HG03039 (cell line): ENCODE data around the gene SDCCAG8.

Experiments
- ATAC-seq: cut with Tn5 transposase; IDR thresholded peaks from one replicate; pipeline ENCODE4 v1.9.1; 2021; ENCODE audit warnings: mild to moderate bottlenecking, moderate library complexity; ENCODE audit not compliant: unreplicated experiment

The SDCCAG8 gene

DNA sequence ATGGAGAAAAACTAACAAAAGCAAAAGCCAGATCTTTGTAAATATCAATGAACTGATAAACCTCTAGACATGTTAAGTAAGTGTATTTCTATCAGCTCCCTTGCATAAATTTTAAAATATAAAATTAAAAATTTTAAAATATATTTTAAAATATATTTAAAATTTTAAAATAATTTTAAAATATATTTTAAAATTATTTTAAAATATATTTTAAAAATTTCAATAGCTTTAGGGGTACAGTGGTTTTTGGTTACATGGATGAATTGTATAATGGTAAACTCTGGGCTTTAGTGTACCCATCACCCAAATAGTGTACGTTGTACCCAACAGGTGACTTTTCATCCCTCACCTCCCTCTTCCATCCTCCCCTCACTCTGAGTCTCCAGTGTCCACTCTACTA lies 279.2 kb downstream of the SDCCAG8 start:
- no peak for ATAC-seq

DNA sequence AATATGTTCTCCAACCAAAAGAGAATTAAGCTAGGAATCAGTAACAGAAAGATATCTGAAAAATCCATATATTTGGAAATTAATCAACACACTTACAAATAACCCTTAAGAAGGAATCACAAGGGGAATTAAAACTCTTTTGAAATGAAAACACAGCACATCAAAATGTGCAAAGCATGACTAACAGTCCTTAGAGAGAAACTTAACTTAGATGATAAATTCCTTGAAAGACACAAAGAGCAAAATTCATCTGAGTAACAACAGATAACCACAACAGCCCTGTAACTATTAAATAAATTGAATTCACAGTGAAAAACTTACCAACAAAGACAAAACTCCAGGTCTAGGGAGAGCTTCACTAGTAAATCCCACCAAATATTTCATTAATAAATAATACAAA lies 283.8 kb downstream of the SDCCAG8 start:
- no peak for ATAC-seq

DNA sequence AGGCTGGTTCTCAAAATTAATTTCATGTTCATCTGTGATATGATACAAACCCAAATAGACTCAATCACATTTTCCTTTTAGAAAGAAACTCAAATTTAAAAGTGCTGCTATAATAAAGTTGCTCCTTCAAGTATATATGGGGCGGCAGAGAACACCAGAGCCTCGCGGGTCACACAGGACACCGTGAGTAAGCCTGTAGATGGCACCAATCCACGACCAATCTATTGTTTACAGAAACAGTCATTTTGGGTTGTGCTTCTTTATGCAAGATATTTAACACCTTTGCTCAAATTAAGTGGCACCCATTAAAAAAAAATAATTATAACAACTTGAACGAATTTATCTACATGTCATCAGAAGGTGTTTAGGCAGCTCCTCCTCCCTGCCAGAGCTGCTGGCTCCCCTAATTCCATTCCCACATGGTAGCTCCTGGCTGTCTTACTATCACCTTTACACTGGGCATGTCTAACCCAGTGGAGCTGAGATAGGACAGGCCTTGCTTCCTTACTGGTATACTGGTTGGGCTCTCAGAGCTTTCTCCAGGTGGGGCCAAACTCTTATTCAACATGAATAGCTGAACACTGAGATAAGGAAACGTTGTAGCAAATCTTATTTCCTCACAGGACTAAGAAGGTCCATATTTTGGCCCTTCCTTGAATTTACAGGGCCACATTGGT lies 287.0 kb downstream of the SDCCAG8 start:
- no peak for ATAC-seq

GRCh38 chr1:243543501-243543900 lies 287.7 kb downstream of the SDCCAG8 start:
- ATAC-seq = no peak

DNA sequence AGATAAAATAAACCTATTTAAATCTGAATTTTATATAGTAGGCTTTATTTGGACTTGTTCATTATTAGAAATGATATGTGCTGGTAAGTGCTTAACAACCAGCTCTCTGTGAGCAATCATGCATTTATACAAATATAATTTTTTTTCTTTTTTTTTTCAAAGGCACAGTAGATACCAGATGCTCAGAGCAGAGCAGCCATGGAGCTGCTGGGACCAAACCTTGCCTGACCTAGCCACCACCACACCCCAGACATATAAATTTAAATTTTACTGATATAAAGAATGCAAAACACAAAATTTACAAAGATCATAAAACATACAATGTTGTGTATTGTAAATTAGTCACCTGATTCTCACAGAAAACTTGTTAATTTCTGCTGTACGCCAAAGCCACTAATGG lies 290.6 kb downstream of the SDCCAG8 start:
- ATAC-seq = no peak

DNA sequence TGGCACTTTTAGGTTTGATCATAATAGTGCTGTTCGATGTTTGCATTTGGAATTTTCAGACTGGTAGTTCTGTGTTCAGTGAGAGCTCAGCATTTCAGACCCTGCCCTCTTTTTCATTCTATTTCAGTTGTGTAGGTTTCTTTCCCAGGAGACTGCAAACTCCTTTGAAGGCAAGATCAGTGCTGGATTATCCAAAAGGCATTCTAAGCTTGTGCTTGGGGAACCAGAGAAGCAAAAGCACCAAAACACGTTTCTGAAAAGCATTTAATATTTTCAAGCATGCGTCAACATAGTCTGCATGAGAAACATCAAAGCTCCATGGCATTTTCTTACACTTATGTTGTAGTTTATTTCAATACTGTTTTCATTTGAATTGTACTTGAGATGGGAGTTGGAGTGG lies 292.1 kb downstream of the SDCCAG8 start:
- ATAC-seq = no peak

- ATAC-seq = no peak
Measured at GRCh38 chr1:243548516-243548915, 292.7 kb downstream of the SDCCAG8 start.

- ATAC-seq = no peak
Measured at GRCh38 chr1:243549108-243549507, 293.3 kb downstream of the SDCCAG8 start.
